ENCODE results near the gene TMX3.

GRCh38 chr18:68735483-68736343 lies 20.8 kb upstream of the TMX3 start:
- TF ChIP-seq YY1 (IDR thresholded peaks at IDR 0.05; ENCODE audit: low read depth) (no peak), MAX (IDR thresholded peaks at IDR 0.05) (no peak), EGR1 (IDR thresholded peaks at IDR 0.05) (no peak), ZBTB7A (IDR thresholded peaks at IDR 0.05; ENCODE audit: low read depth) (no peak), RAD21 (IDR thresholded peaks at IDR 0.05; ENCODE audit: low read depth) (peak; percentile 74), CEBPB (IDR thresholded peaks at IDR 0.05) (no peak), REST (IDR thresholded peaks at IDR 0.05; ENCODE audit: low read depth) (no peak), EP300 (IDR thresholded peaks at IDR 0.05; ENCODE audit: borderline replicate concordance) (no peak), NFIC (IDR thresholded peaks at IDR 0.05) (no peak), TAF1 (IDR thresholded peaks at IDR 0.05; ENCODE audit: low read depth) (no peak), TCF12 (IDR thresholded peaks at IDR 0.05; ENCODE audit: low read depth) (no peak)

Measured in Ishikawa (cell line).